Chondrocyte (in vitro differentiated cells): ENCODE data around the gene TBC1D5. TPM values are rescaled to one million over a fixed set of nuclear protein-coding genes. Genes with fewer than 3 reads are reported as not detected.
"Not testable (repeated sequence)": the region's sequence is repeated elsewhere in the genome, so short reads cannot be mapped to it uniquely, and the experiment has no call there.

Experiments
- DNase-seq: peaks from one replicate; pipeline ENCODE4 v3.0.0; 2021; ENCODE audit warnings: mixed read lengths, low spot score
- H3K27ac Mint-ChIP-seq: one replicate; pipeline ENCODE4 v1.8.0; 2021; ENCODE audit warnings: mild to moderate bottlenecking, moderate library complexity, mixed read lengths; ENCODE audit not compliant: unreplicated experiment
- H3K27me3 Mint-ChIP-seq: 2 replicates; pipeline ENCODE4 v1.8.0; 2021; ENCODE audit warnings: low read depth, mixed read lengths
- H3K36me3 Mint-ChIP-seq: 2 replicates; pipeline ENCODE4 v1.8.0; 2021; ENCODE audit warnings: low read depth, mixed read lengths
- H3K4me1 Mint-ChIP-seq: 2 replicates; pipeline ENCODE4 v1.8.0; 2021; ENCODE audit warnings: low read depth, mild to moderate bottlenecking, mixed read lengths
- H3K4me3 Mint-ChIP-seq: one replicate; pipeline ENCODE4 v1.8.0; 2021; ENCODE audit warnings: mild to moderate bottlenecking, moderate library complexity, mixed read lengths; ENCODE audit not compliant: unreplicated experiment
- H3K9me3 Mint-ChIP-seq: 2 replicates; pipeline ENCODE4 v1.8.0; 2021; ENCODE audit warnings: low read depth, mixed read lengths
- CTCF ChIP-seq: fragments of 200-600 bp; sonication (generic); IDR thresholded peaks from 2 replicates; pipeline ENCODE4 v1.5.0; 2021; ENCODE audit warnings: antibody characterized with exemption, mild to moderate bottlenecking, moderate library complexity
- total RNA-seq: library from RNA; stranded (reverse); gene quantifications from 3 replicates; pipeline ENCODE4 v1.2.1, GENCODE V29; 2021

Gene TBC1D5
- total RNA-seq, 1 donor from 2014 or later: 44.6 TPM

GRCh38 chr3:17132286-17133115 is 609.9 kb downstream of the TBC1D5 start:
- no peaks in the 10 kb centered on the region for H3K4me1 Mint-ChIP-seq
- no peak for TF ChIP-seq CTCF
- no peak overlapping the region for H3K4me3 Mint-ChIP-seq
- H3K27ac Mint-ChIP-seq: no peak overlapping the region
- no peaks in the 10 kb centered on the region for H3K36me3 Mint-ChIP-seq
- no peaks in the 10 kb centered on the region for H3K27me3 Mint-ChIP-seq
- no peak for DNase-seq
- H3K9me3 Mint-ChIP-seq: peaks cover 7% of the 10 kb centered on the region

- no peak overlapping the region for H3K4me3 Mint-ChIP-seq
Measured at GRCh38 chr3:17130956-17131355, 611.5 kb downstream of the TBC1D5 start.

GRCh38 chr3:17129556-17129955 is 612.9 kb downstream of the TBC1D5 start:
- Mint-ChIP-seq H3K4me3 (no peak overlapping the region), H3K36me3 (no peaks in the 10 kb centered on the region), H3K4me1 (no peaks in the 10 kb centered on the region), H3K27ac (no peak overlapping the region), H3K9me3 (peaks cover 3% of the 10 kb centered on the region), H3K27me3 (no peaks in the 10 kb centered on the region)
- TF ChIP-seq CTCF: no peak
- DNase-seq: no peak

More at GRCh38 chr3:17130956-17131355, 611.5 kb downstream of the TBC1D5 start:
- peaks cover 7% of the 10 kb centered on the region for H3K9me3 Mint-ChIP-seq
- H3K27me3 Mint-ChIP-seq: no peaks in the 10 kb centered on the region
- no peak overlapping the region for H3K27ac Mint-ChIP-seq
- H3K36me3 Mint-ChIP-seq: no peaks in the 10 kb centered on the region
- TF ChIP-seq CTCF: no peak
- no peaks in the 10 kb centered on the region for H3K4me1 Mint-ChIP-seq
- no peak for DNase-seq

- DNase-seq: not testable (repeated sequence)
Measured at GRCh38 chr3:17128671-17129070, 613.8 kb downstream of the TBC1D5 start.

GRCh38 chr3:17125738-17126442 is 616.5 kb downstream of the TBC1D5 start:
- DNase-seq: no peak
- no peak for TF ChIP-seq CTCF

More at GRCh38 chr3:17128671-17129070, 613.8 kb downstream of the TBC1D5 start:
- not testable (repeated sequence) for H3K4me1 Mint-ChIP-seq, H3K27me3 Mint-ChIP-seq, H3K4me3 Mint-ChIP-seq, H3K27ac Mint-ChIP-seq, H3K36me3 Mint-ChIP-seq, H3K9me3 Mint-ChIP-seq

More at GRCh38 chr3:17125738-17126442, 616.5 kb downstream of the TBC1D5 start:
- Mint-ChIP-seq H3K9me3 (peaks cover 8% of the 10 kb centered on the region), H3K4me3 (no peak overlapping the region), H3K27me3 (no peaks in the 10 kb centered on the region), H3K36me3 (no peaks in the 10 kb centered on the region), H3K4me1 (no peaks in the 10 kb centered on the region), H3K27ac (no peak overlapping the region)
